Activated CD4-positive, CD25-positive, alpha-beta regulatory T cell treated with anti-CD3 and anti-CD28 coated beads, Interleukin-2, amount 50 U/mL, for 24 hours (primary cell): ENCODE data around the gene ZBTB42.
"Not testable (repeated sequence)": the region's sequence is repeated elsewhere in the genome, so short reads cannot be mapped to it uniquely, and the experiment has no call there.

Source experiments
- ATAC-seq, 2 donors: fragments of 150-1000 bp; cut with Tn5 transposase; one replicate each; pipeline ENCODE4 v1.10.0; 2021; ENCODE audit warnings: mild to moderate bottlenecking in 1 of 2, moderate library complexity in 1 of 2

Gene ZBTB42

GRCh38 chr14:104813286-104813685 is 12.4 kb downstream of the ZBTB42 start:
- ATAC-seq = no peak

GRCh38 chr14:104814701-104815100 is 13.8 kb downstream of the ZBTB42 start:
- not testable (repeated sequence) for ATAC-seq

- no peak for ATAC-seq
Observed at GRCh38 chr14:104816616-104816884, 15.6 kb downstream of the ZBTB42 start.

- no peak for ATAC-seq
Observed at GRCh38 chr14:104817930-104818713, 17.2 kb downstream of the ZBTB42 start.

GRCh38 chr14:104818714-104819161 is 17.8 kb downstream of the ZBTB42 start:
- no peak for ATAC-seq

GRCh38 chr14:104819361-104819781 is 18.5 kb downstream of the ZBTB42 start:
- no peak for ATAC-seq

GRCh38 chr14:104820669-104821228 is 19.8 kb downstream of the ZBTB42 start:
- no peak for ATAC-seq

- ATAC-seq = no peak
Observed at GRCh38 chr14:104821229-104821945, 20.5 kb downstream of the ZBTB42 start.

GRCh38 chr14:104821971-104822608 is 21.2 kb downstream of the ZBTB42 start:
- no peak for ATAC-seq

- ATAC-seq = no peak
Observed at GRCh38 chr14:104822821-104823615, 22.1 kb downstream of the ZBTB42 start.

- no peak for ATAC-seq
Observed at GRCh38 chr14:104824353-104824997, 23.6 kb downstream of the ZBTB42 start.

- ATAC-seq = peak; percentile 91 to 93
Observed at GRCh38 chr14:104826189-104826860, 25.4 kb downstream of the ZBTB42 start.

GRCh38 chr14:104826861-104827176 is 25.9 kb downstream of the ZBTB42 start:
- peak in 1 of 2 donors; percentile 1 for ATAC-seq

- peak; percentile 59 to 75 for ATAC-seq
Observed at GRCh38 chr14:104827177-104828055, 26.5 kb downstream of the ZBTB42 start.

GRCh38 chr14:104830781-104831180 is 29.9 kb downstream of the ZBTB42 start:
- ATAC-seq = no peak

GRCh38 chr14:104836171-104836935 is 35.5 kb downstream of the ZBTB42 start:
- not testable (repeated sequence) for ATAC-seq

GRCh38 chr14:104841730-104842129 is 40.8 kb downstream of the ZBTB42 start:
- ATAC-seq = no peak

- ATAC-seq = no peak
Observed at GRCh38 chr14:104843006-104843405, 42.1 kb downstream of the ZBTB42 start.

GRCh38 chr14:104843442-104844305 is 42.8 kb downstream of the ZBTB42 start:
- no peak for ATAC-seq
